ENCODE measurements around the gene CHRNE.
"Not testable (repeated sequence)": the region's sequence is repeated elsewhere in the genome, so short reads cannot be mapped to it uniquely, and the experiment has no call there.

Gene CHRNE

GRCh38 chr17:4870855-4871254 lies 32.0 kb downstream of the CHRNE start:
- H3K27me3 Mint-ChIP-seq (ENCODE audit: low read depth) = no peaks in the 10 kb centered on the region
- peaks cover 4% of the 10 kb centered on the region for H3K36me3 Mint-ChIP-seq (ENCODE audit: low read depth)
- no peak overlapping the region for H3K27ac Mint-ChIP-seq
- H3K4me3 Mint-ChIP-seq = no peak overlapping the region
- no peak for DNase-seq (ENCODE audit: low spot score)
- H3K9me3 Mint-ChIP-seq = no peaks in the 10 kb centered on the region
- peaks cover 2% of the 10 kb centered on the region for H3K4me1 Mint-ChIP-seq (ENCODE audit: low read depth)

- H3K4me1 Mint-ChIP-seq (ENCODE audit: low read depth); DNase-seq (ENCODE audit: low spot score); H3K36me3 Mint-ChIP-seq (ENCODE audit: low read depth); H3K4me3 Mint-ChIP-seq; H3K9me3 Mint-ChIP-seq; H3K27ac Mint-ChIP-seq; H3K27me3 Mint-ChIP-seq (ENCODE audit: low read depth): not testable (repeated sequence)
These were observed 33.6 kb downstream of the CHRNE start for GRCh38 chr17:4869058-4869998.

- H3K27me3 Mint-ChIP-seq (ENCODE audit: low read depth); H3K9me3 Mint-ChIP-seq; H3K4me1 Mint-ChIP-seq (ENCODE audit: low read depth); H3K36me3 Mint-ChIP-seq (ENCODE audit: low read depth); DNase-seq (ENCODE audit: low spot score); H3K27ac Mint-ChIP-seq; H3K4me3 Mint-ChIP-seq: not testable (repeated sequence)
These were observed 35.4 kb downstream of the CHRNE start for GRCh38 chr17:4867535-4867934.

GRCh38 chr17:4863321-4863720 lies 39.6 kb downstream of the CHRNE start:
- H3K4me3 Mint-ChIP-seq = no peak overlapping the region
- no peak overlapping the region for H3K27ac Mint-ChIP-seq
- peaks cover 4% of the 10 kb centered on the region for H3K36me3 Mint-ChIP-seq (ENCODE audit: low read depth)
- no peaks in the 10 kb centered on the region for H3K27me3 Mint-ChIP-seq (ENCODE audit: low read depth)
- no peak for DNase-seq (ENCODE audit: low spot score)
- H3K4me1 Mint-ChIP-seq (ENCODE audit: low read depth) = peaks cover 1% of the 10 kb centered on the region
- no peaks in the 10 kb centered on the region for H3K9me3 Mint-ChIP-seq

GRCh38 chr17:4862720-4863119 lies 40.2 kb downstream of the CHRNE start:
- Mint-ChIP-seq H3K36me3 (ENCODE audit: low read depth) (peaks cover 4% of the 10 kb centered on the region), H3K9me3 (no peaks in the 10 kb centered on the region), H3K27ac (no peak overlapping the region), H3K4me1 (ENCODE audit: low read depth) (peaks cover 1% of the 10 kb centered on the region), H3K4me3 (no peak overlapping the region), H3K27me3 (ENCODE audit: low read depth) (no peaks in the 10 kb centered on the region)
- no peak for DNase-seq (ENCODE audit: low spot score)

- H3K27me3 Mint-ChIP-seq (ENCODE audit: low read depth) = no peaks in the 10 kb centered on the region
- no peak overlapping the region for H3K27ac Mint-ChIP-seq
- H3K4me1 Mint-ChIP-seq (ENCODE audit: low read depth) = peaks cover 1% of the 10 kb centered on the region
- no peaks in the 10 kb centered on the region for H3K9me3 Mint-ChIP-seq
- no peak overlapping the region for H3K4me3 Mint-ChIP-seq
- no peak for DNase-seq (ENCODE audit: low spot score)
- peaks cover 6% of the 10 kb centered on the region for H3K36me3 Mint-ChIP-seq (ENCODE audit: low read depth)
These were observed 41.8 kb downstream of the CHRNE start for GRCh38 chr17:4861052-4861451.

- peaks cover 7% of the 10 kb centered on the region for H3K36me3 Mint-ChIP-seq (ENCODE audit: low read depth)
- no peaks in the 10 kb centered on the region for H3K27me3 Mint-ChIP-seq (ENCODE audit: low read depth)
- H3K9me3 Mint-ChIP-seq = no peaks in the 10 kb centered on the region
- DNase-seq (ENCODE audit: low spot score) = no peak
- no peak overlapping the region for H3K4me3 Mint-ChIP-seq
- no peak overlapping the region for H3K27ac Mint-ChIP-seq
- H3K4me1 Mint-ChIP-seq (ENCODE audit: low read depth) = peaks cover 1% of the 10 kb centered on the region
These were observed 42.2 kb downstream of the CHRNE start for GRCh38 chr17:4860651-4861050.

- Mint-ChIP-seq H3K4me1 (ENCODE audit: low read depth) (peaks cover 1% of the 10 kb centered on the region), H3K4me3 (no peak overlapping the region), H3K9me3 (no peaks in the 10 kb centered on the region), H3K27ac (no peak overlapping the region), H3K36me3 (ENCODE audit: low read depth) (peaks cover 7% of the 10 kb centered on the region), H3K27me3 (ENCODE audit: low read depth) (no peaks in the 10 kb centered on the region)
- no peak for DNase-seq (ENCODE audit: low spot score)
These were observed 42.9 kb downstream of the CHRNE start for GRCh38 chr17:4859816-4860625.

- H3K36me3 Mint-ChIP-seq (ENCODE audit: low read depth) = peaks cover 14% of the 10 kb centered on the region
- no peaks in the 10 kb centered on the region for H3K27me3 Mint-ChIP-seq (ENCODE audit: low read depth)
- H3K27ac Mint-ChIP-seq = no peak overlapping the region
These were observed 44.0 kb downstream of the CHRNE start for GRCh38 chr17:4858882-4859260.

GRCh38 chr17:4858068-4858881 lies 44.6 kb downstream of the CHRNE start:
- H3K4me3 Mint-ChIP-seq = no peak overlapping the region
- H3K36me3 Mint-ChIP-seq (ENCODE audit: low read depth) = peaks cover 16% of the 10 kb centered on the region
- no peak for DNase-seq (ENCODE audit: low spot score)
- no peak overlapping the region for H3K27ac Mint-ChIP-seq
- no peaks in the 10 kb centered on the region for H3K4me1 Mint-ChIP-seq (ENCODE audit: low read depth)
- no peaks in the 10 kb centered on the region for H3K9me3 Mint-ChIP-seq
- H3K27me3 Mint-ChIP-seq (ENCODE audit: low read depth) = no peaks in the 10 kb centered on the region

More at GRCh38 chr17:4858882-4859260, 44.0 kb downstream of the CHRNE start:
- Mint-ChIP-seq H3K4me3 (no peak overlapping the region), H3K4me1 (ENCODE audit: low read depth) (no peaks in the 10 kb centered on the region), H3K9me3 (no peaks in the 10 kb centered on the region)
- DNase-seq (ENCODE audit: low spot score) = no peak

- not testable (repeated sequence) for H3K4me1 Mint-ChIP-seq (ENCODE audit: low read depth); H3K27ac Mint-ChIP-seq; H3K4me3 Mint-ChIP-seq; H3K9me3 Mint-ChIP-seq; DNase-seq (ENCODE audit: low spot score); H3K27me3 Mint-ChIP-seq (ENCODE audit: low read depth)
- H3K36me3 Mint-ChIP-seq (ENCODE audit: low read depth) = peaks cover 17% of the 10 kb centered on the region
These were observed 45.6 kb downstream of the CHRNE start for GRCh38 chr17:4857347-4857746.

GRCh38 chr17:4856937-4857314 lies 46.0 kb downstream of the CHRNE start:
- Mint-ChIP-seq H3K27me3 (ENCODE audit: low read depth) (no peaks in the 10 kb centered on the region), H3K9me3 (peaks cover 5% of the 10 kb centered on the region), H3K36me3 (ENCODE audit: low read depth) (peaks cover 22% of the 10 kb centered on the region), H3K4me1 (ENCODE audit: low read depth) (peaks cover 4% of the 10 kb centered on the region), H3K27ac (no peak overlapping the region), H3K4me3 (no peak overlapping the region)
- DNase-seq (ENCODE audit: low spot score) = no peak

GRCh38 chr17:4856271-4856936 lies 46.5 kb downstream of the CHRNE start:
- DNase-seq (ENCODE audit: low spot score) = no peak
- Mint-ChIP-seq H3K9me3 (peaks cover 6% of the 10 kb centered on the region), H3K27me3 (ENCODE audit: low read depth) (no peaks in the 10 kb centered on the region), H3K4me1 (ENCODE audit: low read depth) (peaks cover 4% of the 10 kb centered on the region), H3K36me3 (ENCODE audit: low read depth) (peaks cover 22% of the 10 kb centered on the region), H3K4me3 (no peak overlapping the region), H3K27ac (no peak overlapping the region)

Data from T-helper 2 cell treated with Interferon-gamma antibody and Interleukin-4, amounts not matched to agents 5 μg/mL and 100 μg/mL, for 36 hours (primary cell).